Stimulated activated memory B cell treated with anti-CD40 and anti-IgM and Interleukin-4, amounts not matched to agents 10 μg/mL and 1 μg/mL and 100 μg/mL, for 72 hours (primary cell): ENCODE results near the gene SSRP1.
A peak's percentile ranks its signal among the peaks of the same experiment; 100 is the strongest.
"Not testable (repeated sequence)": the region's sequence is repeated elsewhere in the genome, so short reads cannot be mapped to it uniquely, and the experiment has no call there.

Experiments used
- ATAC-seq: fragments of 150-1000 bp; cut with Tn5 transposase; 2 replicates; pipeline ENCODE4 v1.10.0; 2021
- H3K27ac Mint-ChIP-seq: one replicate; pipeline ENCODE4 v1.8.0; 2022; ENCODE audit warnings: mild to moderate bottlenecking, mixed read lengths
- H3K27me3 Mint-ChIP-seq: one replicate; pipeline ENCODE4 v1.8.0; 2022; ENCODE audit warnings: mixed read lengths
- H3K36me3 Mint-ChIP-seq: one replicate; pipeline ENCODE4 v1.8.0; 2022; ENCODE audit warnings: mixed read lengths
- H3K4me1 Mint-ChIP-seq: one replicate; pipeline ENCODE4 v1.8.0; 2022; ENCODE audit warnings: mixed read lengths
- H3K4me3 Mint-ChIP-seq: one replicate; pipeline ENCODE4 v1.8.0; 2022; ENCODE audit warnings: mild to moderate bottlenecking, moderate library complexity, mixed read lengths
- H3K9me3 Mint-ChIP-seq: one replicate; pipeline ENCODE4 v1.8.0; 2022; ENCODE audit warnings: mixed read lengths

SSRP1 gene

DNA sequence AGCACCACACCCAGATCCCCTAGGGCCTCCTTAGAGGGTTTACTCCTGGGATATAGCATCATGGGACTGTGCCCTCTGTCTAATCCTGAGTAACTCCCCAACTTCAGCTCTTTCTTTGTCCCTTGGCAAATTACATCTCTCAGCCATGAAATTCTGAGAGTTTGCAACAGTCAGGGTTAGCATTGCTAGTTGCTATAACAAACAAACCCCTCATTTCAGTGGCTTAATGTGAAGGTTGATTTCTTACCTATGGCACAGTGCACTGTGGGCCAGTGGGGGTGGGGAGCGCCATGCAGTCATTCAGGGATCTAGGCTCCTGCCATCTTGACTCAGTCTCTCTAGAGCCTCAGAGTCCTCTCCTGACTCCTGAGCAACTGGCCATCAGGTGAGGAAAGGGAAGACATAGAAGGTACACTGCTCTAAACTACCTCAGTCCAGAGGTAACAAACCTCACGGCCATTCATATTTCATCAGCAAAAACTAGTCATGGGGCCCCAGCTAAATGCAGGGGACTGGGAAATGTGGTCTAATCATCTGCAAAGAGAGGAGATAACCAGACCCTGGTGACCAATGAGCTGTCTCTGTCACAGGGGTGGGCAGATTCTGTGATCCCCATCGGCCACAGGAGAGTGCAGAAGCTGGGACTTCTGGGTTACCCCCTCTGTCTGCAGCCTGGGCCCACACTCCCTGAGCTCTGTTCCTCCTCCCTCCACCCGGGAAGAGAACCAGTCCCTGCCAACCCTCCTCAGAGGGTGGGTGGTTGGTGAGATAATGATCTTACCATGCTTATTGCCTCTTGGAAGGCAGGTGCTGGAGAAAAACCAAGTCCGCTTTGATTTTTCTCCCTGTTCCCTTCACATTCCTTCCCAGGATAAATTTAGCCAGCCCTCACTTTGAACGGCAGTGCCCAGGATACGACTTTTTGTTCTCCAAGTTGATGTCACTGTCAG, 27.7 kb upstream of the SSRP1 start:
- Mint-ChIP-seq H3K27me3 (peaks cover 60% of the 10 kb centered on the region), H3K36me3 (no peaks in the 10 kb centered on the region), H3K4me3 (no peak overlapping the region), H3K4me1 (no peaks in the 10 kb centered on the region), H3K27ac (no peak overlapping the region), H3K9me3 (peaks cover 3% of the 10 kb centered on the region)
- no peak for ATAC-seq

DNA sequence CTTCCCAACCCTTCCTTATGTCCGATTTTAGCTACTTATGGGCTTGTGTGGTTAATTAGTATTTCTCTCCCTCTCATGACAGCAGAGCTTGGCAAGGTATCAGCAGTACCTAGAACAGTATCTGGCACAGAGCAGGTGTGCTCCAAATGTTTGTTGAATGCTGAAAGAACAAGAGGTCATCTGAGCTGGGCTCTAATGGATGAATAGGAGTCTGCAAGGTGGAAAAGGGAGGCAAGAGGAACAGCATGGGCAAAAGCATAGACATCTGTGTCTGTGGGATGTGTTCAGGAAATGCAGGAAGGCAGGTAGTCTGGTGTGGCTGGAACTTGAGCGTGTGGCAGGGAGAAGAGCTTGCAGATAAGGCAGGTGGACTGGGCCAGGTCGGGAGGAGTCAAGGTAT, 26.2 kb upstream of the SSRP1 start:
- ATAC-seq = no peak
- Mint-ChIP-seq H3K4me1 (no peaks in the 10 kb centered on the region), H3K27ac (no peak overlapping the region), H3K27me3 (peaks cover 52% of the 10 kb centered on the region), H3K9me3 (peaks cover 3% of the 10 kb centered on the region), H3K36me3 (no peaks in the 10 kb centered on the region), H3K4me3 (no peak overlapping the region)

DNA sequence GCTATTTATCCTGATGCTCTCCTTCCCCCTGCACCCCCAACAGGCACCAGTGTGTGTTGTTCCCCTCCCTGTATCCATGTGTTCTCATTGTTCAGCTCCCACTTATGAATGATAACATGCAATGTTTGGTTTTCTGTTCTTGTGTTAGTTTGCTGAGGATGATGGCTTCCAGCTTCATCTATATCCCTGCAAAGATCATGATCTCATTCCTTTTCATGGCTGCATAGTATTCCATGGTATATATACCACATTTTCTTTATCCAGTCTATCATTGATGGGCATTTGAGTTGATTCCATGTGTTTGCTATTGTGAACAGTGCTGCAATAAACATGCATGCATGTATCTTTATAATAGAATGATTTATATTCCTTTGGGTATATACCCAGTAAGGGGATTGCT, 25.7 kb upstream of the SSRP1 start:
- not testable (repeated sequence) for H3K9me3 Mint-ChIP-seq, H3K4me3 Mint-ChIP-seq, H3K27ac Mint-ChIP-seq, ATAC-seq, H3K4me1 Mint-ChIP-seq, H3K36me3 Mint-ChIP-seq
- peaks cover 48% of the 10 kb centered on the region for H3K27me3 Mint-ChIP-seq

DNA sequence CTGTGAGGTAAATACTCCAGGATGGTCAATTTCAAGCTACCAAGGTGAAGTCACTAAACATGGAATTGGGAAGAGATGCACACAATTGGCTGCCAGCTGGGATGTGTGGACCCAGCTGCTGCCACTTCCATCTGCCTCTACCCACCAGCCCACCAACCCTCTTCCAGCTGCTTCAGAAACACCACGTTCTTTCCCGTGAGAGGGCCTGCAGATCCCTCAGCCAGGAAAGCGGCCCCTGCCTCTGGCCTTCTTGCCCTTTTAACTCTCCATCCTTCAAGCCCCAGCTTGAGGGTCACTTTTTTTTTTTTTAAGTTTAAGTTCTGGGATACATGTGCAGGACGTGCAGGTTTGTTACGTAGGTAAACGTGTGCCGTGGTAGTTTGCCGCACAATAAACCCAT, 25.3 kb upstream of the SSRP1 start:
- Mint-ChIP-seq H3K4me3 (no peak overlapping the region), H3K9me3 (peaks cover 3% of the 10 kb centered on the region), H3K36me3 (no peaks in the 10 kb centered on the region), H3K27me3 (peaks cover 50% of the 10 kb centered on the region), H3K27ac (no peak overlapping the region), H3K4me1 (no peaks in the 10 kb centered on the region)
- no peak for ATAC-seq

DNA sequence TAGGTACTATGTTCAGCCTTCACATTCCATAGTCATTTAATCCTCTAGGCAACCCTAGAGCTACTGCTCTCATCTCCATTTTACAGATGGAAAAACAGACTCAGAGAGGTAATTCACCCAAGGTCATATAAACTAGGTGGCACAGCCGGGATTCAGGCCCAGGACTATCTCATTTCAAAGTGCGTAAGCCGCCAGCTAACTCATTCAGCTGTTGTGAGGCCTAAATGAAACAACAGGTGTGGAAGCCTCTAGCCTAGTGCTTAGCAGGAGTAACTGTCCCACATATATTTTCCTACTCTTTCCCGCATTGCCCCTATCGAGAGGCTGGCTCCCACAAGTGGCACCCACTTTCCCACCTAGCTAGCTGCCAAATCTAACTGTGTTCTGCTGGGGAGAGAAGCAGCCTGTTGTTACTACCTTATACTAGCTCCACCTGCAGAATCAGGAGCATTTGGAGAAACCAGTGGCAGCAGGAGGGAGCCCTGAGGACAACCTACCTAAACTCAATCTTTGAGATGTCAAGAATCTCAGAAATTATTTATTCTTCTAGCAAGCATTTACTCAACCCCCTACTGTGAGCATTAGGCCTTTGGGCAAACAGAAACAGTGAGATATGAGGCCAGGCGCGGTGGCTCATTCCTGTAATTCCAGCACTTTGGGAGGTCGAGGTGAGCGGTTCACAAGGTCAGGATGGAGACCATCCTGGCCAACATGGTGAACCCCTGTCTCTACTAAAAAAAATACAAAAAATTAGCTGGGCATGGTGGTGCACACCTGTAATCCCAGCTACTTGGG, 24.4 kb upstream of the SSRP1 start:
- ATAC-seq = no peak
- Mint-ChIP-seq H3K4me1 (no peaks in the 10 kb centered on the region), H3K36me3 (no peaks in the 10 kb centered on the region), H3K9me3 (peaks cover 3% of the 10 kb centered on the region), H3K4me3 (no peak overlapping the region), H3K27ac (no peak overlapping the region), H3K27me3 (peaks cover 53% of the 10 kb centered on the region)

DNA sequence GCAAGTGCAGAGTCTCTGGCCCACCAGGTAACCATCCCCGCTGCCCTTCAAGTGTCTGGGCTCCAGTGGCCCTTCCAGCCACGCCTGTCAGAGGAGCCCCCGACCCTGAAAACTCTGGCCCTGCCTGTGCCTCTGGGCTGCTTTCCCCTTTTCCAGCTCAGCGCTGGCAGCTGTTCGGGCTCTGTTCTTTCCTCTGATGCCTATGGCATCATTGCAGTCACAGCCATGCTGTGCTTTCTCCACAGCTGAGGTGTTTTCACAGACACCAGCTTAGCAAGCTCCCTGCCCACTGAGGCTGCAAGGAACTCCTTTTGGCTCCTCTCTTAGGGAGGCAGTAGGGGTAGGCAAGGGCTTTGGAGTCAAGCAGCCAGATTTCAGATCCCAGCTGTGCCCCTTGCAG, 23.7 kb upstream of the SSRP1 start:
- no peaks in the 10 kb centered on the region for H3K4me1 Mint-ChIP-seq
- no peak overlapping the region for H3K27ac Mint-ChIP-seq
- H3K27me3 Mint-ChIP-seq = peaks cover 53% of the 10 kb centered on the region
- ATAC-seq = no peak
- H3K4me3 Mint-ChIP-seq = no peak overlapping the region
- peaks cover 3% of the 10 kb centered on the region for H3K9me3 Mint-ChIP-seq
- no peaks in the 10 kb centered on the region for H3K36me3 Mint-ChIP-seq

DNA sequence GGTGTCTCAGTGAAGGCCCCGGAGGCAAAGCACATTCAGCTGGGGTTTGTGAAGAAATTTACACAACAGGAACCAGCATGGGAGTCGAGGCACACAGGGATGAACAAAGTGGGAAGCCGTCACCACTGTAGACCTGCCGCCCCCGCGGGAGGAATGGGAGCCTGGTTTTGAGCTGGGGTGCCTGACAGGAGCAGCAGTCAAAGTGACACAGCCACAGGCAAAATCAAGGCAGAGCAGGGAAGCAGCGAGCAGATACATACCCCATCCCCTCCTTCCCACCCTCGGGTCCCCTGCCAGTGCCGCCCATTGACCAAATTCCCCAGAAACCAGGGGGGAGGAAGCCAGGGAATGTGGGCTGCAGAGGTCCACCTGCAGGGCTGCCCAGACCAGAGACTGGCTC, 23.3 kb upstream of the SSRP1 start:
- H3K9me3 Mint-ChIP-seq = peaks cover 3% of the 10 kb centered on the region
- H3K27me3 Mint-ChIP-seq = peaks cover 52% of the 10 kb centered on the region
- no peaks in the 10 kb centered on the region for H3K4me1 Mint-ChIP-seq
- no peak overlapping the region for H3K27ac Mint-ChIP-seq
- no peaks in the 10 kb centered on the region for H3K36me3 Mint-ChIP-seq
- H3K4me3 Mint-ChIP-seq = no peak overlapping the region
- ATAC-seq = no peak

DNA sequence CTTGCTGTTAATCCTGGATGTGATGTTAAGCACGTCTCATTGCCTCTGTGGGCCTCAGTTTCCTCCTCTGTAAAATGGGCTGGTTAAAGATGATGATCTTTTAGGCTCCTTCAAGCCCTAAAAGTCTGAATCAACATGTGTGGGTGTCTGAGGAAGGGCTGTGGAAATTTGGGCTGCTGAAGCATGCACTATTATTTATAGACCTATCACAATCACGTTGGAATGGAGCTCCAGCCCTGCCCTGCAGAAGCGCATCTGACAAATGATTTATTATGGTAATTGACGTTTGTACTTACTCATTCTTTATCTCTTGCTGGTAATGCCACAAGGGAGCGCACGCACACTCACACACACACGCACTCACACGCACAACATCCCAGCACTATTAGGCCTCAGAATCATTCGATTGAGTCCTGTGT, 22.9 kb upstream of the SSRP1 start:
- peaks cover 48% of the 10 kb centered on the region for H3K27me3 Mint-ChIP-seq
- no peaks in the 10 kb centered on the region for H3K4me1 Mint-ChIP-seq
- H3K4me3 Mint-ChIP-seq = no peak overlapping the region
- no peak for ATAC-seq
- H3K36me3 Mint-ChIP-seq = no peaks in the 10 kb centered on the region
- peaks cover 3% of the 10 kb centered on the region for H3K9me3 Mint-ChIP-seq
- H3K27ac Mint-ChIP-seq = no peak overlapping the region

DNA sequence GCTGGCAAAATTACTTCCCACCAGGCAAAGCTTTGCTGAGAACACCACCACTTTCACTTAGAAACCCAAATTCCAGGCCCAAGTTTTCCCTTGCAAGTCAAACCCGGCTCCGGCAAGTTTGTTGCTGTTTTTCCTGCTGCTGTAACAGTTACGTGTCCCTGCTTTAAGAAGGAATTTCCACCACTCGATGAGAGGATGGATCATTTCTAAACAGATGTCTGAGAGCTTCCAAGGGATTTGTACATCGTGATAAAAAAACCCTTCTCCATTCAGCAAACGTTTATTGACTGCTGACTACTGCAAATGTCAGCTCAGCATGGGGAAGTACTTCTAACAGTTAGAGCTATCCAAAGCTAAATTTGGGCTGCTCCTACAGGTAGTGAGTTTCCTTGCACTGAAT, 22.2 kb upstream of the SSRP1 start:
- Mint-ChIP-seq H3K27me3 (peaks cover 41% of the 10 kb centered on the region), H3K36me3 (no peaks in the 10 kb centered on the region), H3K4me3 (no peak overlapping the region), H3K27ac (no peak overlapping the region), H3K9me3 (peaks cover 3% of the 10 kb centered on the region), H3K4me1 (no peaks in the 10 kb centered on the region)
- ATAC-seq = no peak

DNA sequence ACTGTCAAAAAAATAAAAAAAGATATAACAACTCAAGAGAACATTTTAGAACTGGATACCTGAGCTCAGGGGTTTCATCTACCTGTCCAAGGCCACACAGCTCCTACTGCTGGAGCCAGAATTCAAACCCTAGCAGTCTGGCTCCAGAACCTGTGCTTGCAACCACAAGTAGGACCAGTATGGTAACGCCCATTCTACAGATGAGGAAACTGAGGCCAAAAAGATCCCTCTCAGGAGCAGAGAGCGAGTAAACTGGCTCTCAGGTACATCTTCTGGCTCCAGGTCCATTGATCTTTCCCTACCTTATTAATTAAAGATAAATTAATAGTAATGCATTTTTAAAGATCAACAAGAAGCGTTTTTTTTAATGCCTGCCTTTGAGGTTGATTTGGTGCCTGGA, 21.6 kb upstream of the SSRP1 start:
- Mint-ChIP-seq H3K27me3 (peaks cover 36% of the 10 kb centered on the region), H3K4me3 (no peak overlapping the region), H3K27ac (no peak overlapping the region), H3K4me1 (no peaks in the 10 kb centered on the region), H3K9me3 (peaks cover 3% of the 10 kb centered on the region), H3K36me3 (no peaks in the 10 kb centered on the region)
- no peak for ATAC-seq

DNA sequence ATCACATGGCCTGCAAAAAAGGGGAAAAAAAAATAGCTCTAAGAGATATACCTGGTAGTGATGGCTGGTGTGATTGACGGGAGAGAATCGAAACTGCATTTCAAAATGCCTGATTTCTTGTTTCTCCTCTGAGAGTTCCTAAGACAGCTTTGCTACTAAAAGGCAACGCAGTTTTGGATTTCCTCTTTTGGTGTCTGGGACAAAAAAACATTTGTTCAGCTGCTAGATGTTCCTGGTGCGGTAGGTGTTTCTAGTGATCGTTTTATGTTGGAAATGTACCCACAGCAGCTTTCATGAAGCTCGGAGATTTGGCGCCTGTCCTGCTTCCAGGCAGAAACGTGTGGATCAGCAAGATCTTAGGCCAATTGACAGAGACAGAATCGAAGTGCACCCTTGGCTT, 20.6 kb upstream of the SSRP1 start:
- ATAC-seq = no peak
- H3K36me3 Mint-ChIP-seq = peaks cover 5% of the 10 kb centered on the region
- peaks cover 25% of the 10 kb centered on the region for H3K27me3 Mint-ChIP-seq
- H3K27ac Mint-ChIP-seq = no peak overlapping the region
- H3K4me1 Mint-ChIP-seq = no peaks in the 10 kb centered on the region
- peaks cover 4% of the 10 kb centered on the region for H3K9me3 Mint-ChIP-seq
- no peak overlapping the region for H3K4me3 Mint-ChIP-seq

DNA sequence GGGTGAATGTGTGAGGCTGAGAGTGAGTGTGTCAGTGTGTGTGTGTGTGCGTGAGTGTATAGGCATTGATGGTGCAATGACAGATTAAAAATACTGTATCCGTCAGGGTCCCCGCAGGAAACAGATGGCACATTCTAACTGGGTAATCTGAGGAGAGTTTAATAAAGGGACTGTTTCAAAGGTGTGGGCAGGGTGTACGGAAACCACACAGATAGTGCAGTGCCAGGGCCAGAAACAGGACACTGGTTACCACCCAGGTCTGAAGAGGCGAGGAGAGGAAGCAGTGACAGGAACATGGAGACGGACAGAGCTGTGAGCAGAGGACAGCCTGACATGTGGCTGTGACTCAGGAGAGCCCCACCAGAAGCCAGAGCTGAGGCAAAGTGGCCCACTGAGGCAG, 19.0 kb upstream of the SSRP1 start:
- peak; percentile 48 for ATAC-seq
- no peak overlapping the region for H3K27ac Mint-ChIP-seq
- no peaks in the 10 kb centered on the region for H3K4me1 Mint-ChIP-seq
- H3K4me3 Mint-ChIP-seq = no peak overlapping the region
- H3K27me3 Mint-ChIP-seq = peaks cover 25% of the 10 kb centered on the region
- H3K9me3 Mint-ChIP-seq = peaks cover 4% of the 10 kb centered on the region
- H3K36me3 Mint-ChIP-seq = peaks cover 6% of the 10 kb centered on the region

DNA sequence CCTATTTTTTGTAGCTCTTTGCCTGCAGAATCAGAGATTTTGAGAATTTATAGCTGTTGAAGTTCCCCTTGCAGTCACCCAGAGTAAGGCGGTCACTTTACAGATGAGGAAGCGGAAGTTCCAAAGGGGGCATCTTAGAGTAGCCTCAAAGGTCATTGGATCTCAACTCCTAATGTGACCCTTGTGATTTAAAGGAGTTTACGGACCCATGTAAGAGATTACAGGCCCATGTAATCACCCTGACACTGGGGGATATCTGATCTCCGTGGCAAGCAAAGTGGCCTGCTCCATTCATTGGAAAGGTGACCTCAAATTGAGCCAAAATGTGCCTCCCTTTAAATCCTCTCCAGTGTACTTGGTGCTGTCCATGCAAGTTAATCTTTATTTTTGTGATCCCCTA, 18.2 kb upstream of the SSRP1 start:
- Mint-ChIP-seq H3K4me3 (no peak overlapping the region), H3K9me3 (peaks cover 4% of the 10 kb centered on the region), H3K36me3 (peaks cover 6% of the 10 kb centered on the region), H3K27me3 (peaks cover 25% of the 10 kb centered on the region), H3K4me1 (no peaks in the 10 kb centered on the region), H3K27ac (no peak overlapping the region)
- no peak for ATAC-seq

DNA sequence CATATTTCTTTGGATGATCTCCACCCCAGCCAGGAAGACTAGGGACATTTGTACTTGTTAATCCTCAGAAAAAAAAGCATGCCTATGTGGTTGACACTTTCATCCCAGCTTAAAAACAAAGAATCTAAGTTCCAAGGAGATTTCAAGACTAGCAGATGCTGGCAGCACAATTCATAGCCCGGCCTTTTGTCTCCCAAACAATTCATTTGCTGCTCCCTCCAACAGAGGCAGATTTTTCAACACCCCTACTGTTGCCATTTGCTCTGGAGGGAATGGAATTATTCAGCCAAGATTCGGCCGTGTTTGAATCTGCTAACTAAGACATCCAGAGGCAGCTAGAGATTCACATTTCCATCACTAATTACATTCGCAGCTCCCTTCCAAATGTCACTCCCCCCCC, 17.8 kb upstream of the SSRP1 start:
- Mint-ChIP-seq H3K9me3 (peaks cover 4% of the 10 kb centered on the region), H3K27me3 (peaks cover 25% of the 10 kb centered on the region), H3K4me3 (no peak overlapping the region), H3K4me1 (no peaks in the 10 kb centered on the region), H3K36me3 (peaks cover 6% of the 10 kb centered on the region), H3K27ac (no peak overlapping the region)
- no peak for ATAC-seq

DNA sequence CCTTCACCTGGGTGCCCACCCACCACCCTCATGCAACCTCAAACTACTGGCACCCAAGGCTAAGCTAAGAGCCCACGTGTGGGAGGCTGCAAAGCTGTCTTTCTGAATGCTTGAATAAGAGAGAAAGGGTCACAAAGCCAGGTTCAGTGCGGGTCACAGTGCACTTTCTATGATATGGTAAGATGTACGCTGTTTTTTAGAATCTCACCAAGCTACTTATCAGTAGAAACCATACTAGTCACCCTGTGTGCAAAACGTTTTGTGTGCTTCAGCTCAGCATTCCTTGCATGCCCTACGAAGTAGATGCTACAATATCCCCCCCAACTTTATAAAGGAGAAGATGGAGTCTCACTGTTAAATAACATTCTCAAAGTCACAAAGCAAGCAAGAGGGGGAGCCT, 17.3 kb upstream of the SSRP1 start:
- Mint-ChIP-seq H3K9me3 (peaks cover 4% of the 10 kb centered on the region), H3K27ac (no peak overlapping the region)
- no peak for ATAC-seq

More for the DNA sequence above, 17.3 kb upstream of the SSRP1 start:
- Mint-ChIP-seq H3K4me3 (no peak overlapping the region), H3K27me3 (peaks cover 25% of the 10 kb centered on the region), H3K36me3 (peaks cover 6% of the 10 kb centered on the region), H3K4me1 (no peaks in the 10 kb centered on the region)
